ENCODE data around the gene SLC2A1. TPM values are rescaled to one million over a fixed set of nuclear protein-coding genes. Genes with fewer than 3 reads are reported as not detected.

Gene SLC2A1
- total and polyA plus RNA-seq, 12 donors = 4.6 to 123 (median 24.3) TPM

DNA sequence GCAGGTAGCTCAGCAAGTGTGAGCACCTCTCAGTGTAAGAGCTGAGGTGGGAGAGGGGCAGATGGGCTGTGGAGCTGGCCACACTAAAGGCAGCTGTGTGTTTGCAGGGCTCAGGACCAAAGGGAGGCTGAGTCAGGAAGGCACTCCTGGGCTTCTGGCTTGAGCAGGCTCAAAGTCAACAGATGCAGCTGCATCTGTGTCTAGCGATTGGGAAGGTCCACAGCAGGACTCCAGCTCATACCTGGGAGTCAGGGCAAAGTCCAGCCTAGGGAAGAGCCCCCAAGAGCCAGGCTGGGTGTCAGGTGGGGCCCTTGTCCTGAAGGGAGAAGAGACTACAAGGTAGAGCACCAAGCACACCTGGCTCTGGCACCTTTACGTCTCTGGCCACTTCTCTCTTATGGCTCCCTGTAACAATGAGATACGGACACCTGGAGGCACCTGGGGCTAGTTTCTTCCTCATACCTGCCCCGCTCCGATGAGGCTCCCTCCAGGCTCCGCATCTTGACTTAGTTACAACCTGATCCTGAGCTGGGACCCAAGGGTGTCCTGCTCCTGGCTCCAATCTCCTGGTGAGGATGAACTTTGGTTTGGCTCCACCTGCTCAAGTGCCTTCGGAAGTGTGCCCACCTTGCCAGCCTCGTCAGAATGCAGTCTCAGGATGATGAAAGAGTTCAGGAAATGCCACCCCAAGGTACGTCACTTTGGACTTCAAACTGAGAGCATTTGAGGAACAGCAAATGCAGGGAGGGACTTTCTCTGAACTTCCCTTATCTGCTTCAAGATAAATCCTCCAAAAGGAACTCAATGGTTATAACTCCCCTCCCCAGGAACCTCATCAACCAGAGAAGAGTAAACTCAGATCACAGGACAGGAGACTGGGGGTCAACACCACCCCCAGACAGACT, 21.5 kb upstream of the SLC2A1 start:
- H3K9me3 ChIP-seq (replicated peaks in 1 of 3) = no peaks in the 10 kb centered on the region
- DNase-seq = no peak
- TF ChIP-seq, protein P1, sequence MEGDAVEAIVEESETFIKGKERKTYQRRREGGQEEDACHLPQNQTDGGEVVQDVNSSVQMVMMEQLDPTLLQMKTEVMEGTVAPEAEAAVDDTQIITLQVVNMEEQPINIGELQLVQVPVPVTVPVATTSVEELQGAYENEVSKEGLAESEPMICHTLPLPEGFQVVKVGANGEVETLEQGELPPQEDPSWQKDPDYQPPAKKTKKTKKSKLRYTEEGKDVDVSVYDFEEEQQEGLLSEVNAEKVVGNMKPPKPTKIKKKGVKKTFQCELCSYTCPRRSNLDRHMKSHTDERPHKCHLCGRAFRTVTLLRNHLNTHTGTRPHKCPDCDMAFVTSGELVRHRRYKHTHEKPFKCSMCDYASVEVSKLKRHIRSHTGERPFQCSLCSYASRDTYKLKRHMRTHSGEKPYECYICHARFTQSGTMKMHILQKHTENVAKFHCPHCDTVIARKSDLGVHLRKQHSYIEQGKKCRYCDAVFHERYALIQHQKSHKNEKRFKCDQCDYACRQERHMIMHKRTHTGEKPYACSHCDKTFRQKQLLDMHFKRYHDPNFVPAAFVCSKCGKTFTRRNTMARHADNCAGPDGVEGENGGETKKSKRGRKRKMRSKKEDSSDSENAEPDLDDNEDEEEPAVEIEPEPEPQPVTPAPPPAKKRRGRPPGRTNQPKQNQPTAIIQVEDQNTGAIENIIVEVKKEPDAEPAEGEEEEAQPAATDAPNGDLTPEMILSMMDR (IDR thresholded peaks at IDR 0.05) = no peak
- TF ChIP-seq POLR2A (IDR thresholded peaks at IDR 0.05) = no peak
- intact Hi-C loops (cut with DNase I) = no loop called here
- no peak overlapping the region for H3K4me3 ChIP-seq
- no peaks in the 10 kb centered on the region for H3K4me1 ChIP-seq (replicated peaks in 1 of 2)
- no peak overlapping the region for H3K27ac ChIP-seq
- H3K27me3 ChIP-seq = no peaks in the 10 kb centered on the region
- WGBS, 4 donors = 77 to 86% (median 84%) methylated on average over 8 to 9 of the region's 9 CpGs
- no peaks in the 10 kb centered on the region for H3K36me3 ChIP-seq (replicated peaks in 1 of 2)

DNA sequence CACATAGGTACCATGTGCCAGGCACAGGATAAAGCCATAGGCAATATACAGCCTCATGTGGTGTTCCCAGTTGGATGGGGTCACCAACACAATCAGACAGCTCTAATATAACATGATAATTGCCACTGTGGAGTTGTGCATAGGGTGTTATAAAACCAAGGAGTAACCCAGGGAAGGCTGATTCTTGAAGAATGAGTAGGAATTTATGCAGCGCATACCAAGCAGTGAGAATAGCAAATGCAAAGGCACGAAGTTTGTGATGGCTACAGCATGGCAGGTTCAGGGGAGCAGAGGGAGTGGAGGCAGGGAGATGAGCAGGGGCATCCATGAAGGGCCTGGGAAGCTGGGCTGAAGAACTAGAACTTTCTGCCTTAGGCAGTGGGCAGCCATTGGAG, 20.4 kb upstream of the SLC2A1 start:
- intact Hi-C loops (cut with DNase I) = no loop called here
- no peak for TF ChIP-seq POLR2A (IDR thresholded peaks at IDR 0.05)
- Histone ChIP-seq H3K4me1 (replicated peaks in 1 of 2) (no peaks in the 10 kb centered on the region), H3K27ac (no peak overlapping the region), H3K36me3 (replicated peaks in 1 of 2) (no peaks in the 10 kb centered on the region), H3K9me3 (replicated peaks in 1 of 3) (no peaks in the 10 kb centered on the region), H3K4me3 (no peak overlapping the region), H3K27me3 (no peaks in the 10 kb centered on the region)
- DNase-seq = no peak
- WGBS, 4 donors = 87 to 94% (median 90%) methylated on average over 2 of the region's 2 CpGs

DNA sequence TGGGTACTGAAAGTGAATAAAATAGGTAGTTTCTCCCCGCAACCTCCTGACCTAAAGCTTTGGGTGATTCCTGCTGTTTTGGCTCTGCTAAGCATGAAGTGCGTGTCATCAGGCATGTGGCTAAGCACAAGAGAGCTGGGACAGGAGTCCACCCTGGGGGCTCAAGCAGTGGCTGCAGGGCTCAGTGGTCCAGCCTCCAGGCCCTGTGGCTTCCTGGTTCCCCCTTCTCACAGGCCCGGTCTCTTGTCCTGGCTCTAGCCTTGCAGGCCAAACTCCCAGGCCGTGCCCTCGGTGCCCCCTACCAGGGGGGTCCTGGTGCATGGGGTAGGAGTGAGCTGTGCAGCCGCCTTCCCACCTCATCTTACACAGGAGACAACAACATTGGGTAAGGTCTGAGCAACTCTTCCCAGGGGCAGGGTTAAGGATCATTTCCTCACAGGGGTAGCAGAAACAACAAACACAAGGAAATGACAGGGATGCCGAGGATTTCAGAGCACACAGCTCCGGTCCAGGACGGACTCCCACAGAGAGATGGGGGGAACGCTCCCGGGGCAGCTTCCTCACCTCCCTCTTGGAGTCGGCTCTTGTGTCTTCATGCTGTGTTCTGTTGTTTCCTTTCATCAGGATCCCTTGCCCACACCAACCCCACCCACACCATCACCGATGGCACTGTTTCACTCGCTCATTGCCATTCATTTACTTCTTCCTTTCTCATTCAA, 19.8 kb upstream of the SLC2A1 start:
- peaks cover 0 to 3% of the 10 kb centered on the region in 2 donors for H3K4me1 ChIP-seq (replicated peaks in 1 of 2)
- H3K36me3 ChIP-seq (replicated peaks in 1 of 2) = no peaks in the 10 kb centered on the region
- DNase-seq = no peak
- no peaks in the 10 kb centered on the region for H3K9me3 ChIP-seq (replicated peaks in 1 of 3)
- H3K27ac ChIP-seq = no peak overlapping the region
- no peak overlapping the region for H3K4me3 ChIP-seq
- no peaks in the 10 kb centered on the region for H3K27me3 ChIP-seq
- intact Hi-C loops (cut with DNase I) = no loop called here
- no peak for TF ChIP-seq POLR2A (IDR thresholded peaks at IDR 0.05)
- TF ChIP-seq, protein P1 (IDR thresholded peaks at IDR 0.05) = no peak
- 74 to 86% (median 83%) methylated on average over 11 to 14 of the region's 14 CpGs for WGBS, 4 donors

DNA sequence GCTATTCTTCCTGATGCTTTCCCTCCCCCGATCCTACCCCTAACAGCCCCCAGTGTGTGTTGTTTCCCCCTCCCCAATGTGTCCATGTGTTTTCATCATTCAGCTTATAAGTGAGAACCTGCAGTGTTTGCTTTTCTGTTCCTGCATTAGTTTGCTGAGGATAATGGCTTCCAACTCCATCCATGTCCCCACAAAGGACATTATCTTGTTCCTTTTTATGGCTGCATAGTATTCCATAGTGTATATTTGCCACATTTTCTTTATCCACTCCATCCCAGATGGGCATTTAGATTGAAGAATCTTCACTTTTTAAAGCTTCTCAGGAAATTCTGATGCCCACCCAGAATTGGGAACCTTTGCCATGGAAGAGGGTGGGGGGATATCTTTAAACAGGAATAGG, 19.0 kb upstream of the SLC2A1 start:
- peaks cover 0 to 8% of the 10 kb centered on the region in 2 donors for H3K4me1 ChIP-seq (replicated peaks in 1 of 2)
- intact Hi-C loops (cut with DNase I) = no loop called here
- H3K9me3 ChIP-seq (replicated peaks in 1 of 3) = no peaks in the 10 kb centered on the region
- 89 to 100% (median 92%) methylated on average over 1 of the region's 1 CpG for WGBS, 4 donors
- no peak for DNase-seq
- TF ChIP-seq POLR2A (IDR thresholded peaks at IDR 0.05) = no peak
- TF ChIP-seq, protein P1 (IDR thresholded peaks at IDR 0.05) = no peak
- no peaks in the 10 kb centered on the region for H3K27me3 ChIP-seq
- H3K27ac ChIP-seq = no peak overlapping the region
- no peak overlapping the region for H3K4me3 ChIP-seq
- no peaks in the 10 kb centered on the region for H3K36me3 ChIP-seq (replicated peaks in 1 of 2)
